HG03442 (cell line): ENCODE data around the gene RPS6KA2.
A peak's percentile ranks its signal among the peaks of the same experiment; 100 is the strongest.

Experiments
- ATAC-seq: cut with Tn5 transposase; IDR thresholded peaks from one replicate; pipeline ENCODE4 v1.9.1; 2021; ENCODE audit warnings: mild to moderate bottlenecking, moderate library complexity; ENCODE audit not compliant: unreplicated experiment

Gene RPS6KA2

DNA sequence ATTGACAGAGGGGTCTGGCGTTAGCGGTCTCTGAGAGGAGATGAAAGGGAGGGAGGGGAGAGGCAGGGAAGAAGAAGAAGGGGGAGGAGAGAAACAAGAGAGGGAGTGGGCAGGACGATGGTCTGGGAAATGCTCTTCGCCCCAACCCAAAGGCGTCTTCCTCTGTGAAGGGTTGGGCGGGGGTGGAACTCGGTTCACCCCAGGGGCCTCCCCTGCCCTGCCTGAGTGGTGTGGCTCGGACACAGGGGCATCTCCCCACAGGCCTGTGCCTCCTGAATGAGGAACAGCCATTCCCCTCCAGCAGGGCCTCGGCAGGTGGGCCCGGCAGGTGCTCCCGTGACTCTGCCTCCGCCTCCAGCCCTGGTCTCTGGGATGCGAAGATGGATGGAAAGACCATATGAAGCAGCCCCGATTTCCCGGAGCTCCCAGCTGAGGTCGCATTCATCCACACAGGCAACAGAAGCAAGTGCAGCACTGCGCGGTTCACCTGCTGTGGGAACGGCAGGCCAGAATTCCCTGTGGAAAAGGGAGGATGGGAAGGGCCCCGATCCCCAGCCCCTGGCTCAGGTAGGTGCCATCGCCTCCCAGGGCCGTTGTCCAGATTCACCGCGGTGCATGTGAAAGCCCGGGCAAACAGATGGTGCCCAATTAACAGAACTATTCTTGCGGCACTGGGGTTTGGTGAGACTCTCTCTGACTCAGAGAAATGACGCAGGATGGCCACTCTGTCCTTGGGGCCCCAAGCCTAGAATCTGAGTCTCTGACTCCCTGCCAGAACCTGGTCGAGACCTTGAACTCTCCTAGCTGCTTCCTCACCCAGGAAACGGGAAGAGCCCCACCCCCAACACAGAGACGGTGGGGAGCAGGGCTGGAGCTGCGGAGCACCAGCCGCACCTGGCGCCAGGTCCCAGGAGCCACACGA lies 29.4 kb upstream of the RPS6KA2 start:
- no peak for ATAC-seq

DNA sequence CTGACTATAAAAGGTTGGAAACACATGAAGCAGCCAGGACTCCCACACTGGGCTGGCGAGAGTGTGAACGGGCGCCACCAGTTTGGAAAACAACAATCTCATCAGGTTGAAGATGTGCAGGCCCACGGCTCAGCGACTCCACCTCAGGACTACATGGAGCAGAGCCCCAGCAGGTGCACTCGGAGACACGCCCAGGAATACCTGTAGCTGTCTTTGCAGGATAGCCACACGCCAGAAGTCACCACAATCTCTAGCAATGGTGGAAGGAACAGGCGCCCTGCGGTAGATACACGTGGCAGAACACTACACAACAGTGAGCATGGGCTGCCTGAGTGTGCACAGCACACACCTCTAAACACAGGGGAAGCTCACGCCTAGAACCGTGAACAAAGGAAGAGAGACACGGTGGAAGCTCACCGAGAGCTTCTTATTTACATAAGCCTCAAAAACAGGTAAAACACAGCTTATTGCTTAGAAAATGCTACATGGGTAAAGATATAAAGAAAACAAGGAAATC lies 28.7 kb upstream of the RPS6KA2 start:
- no peak for ATAC-seq

DNA sequence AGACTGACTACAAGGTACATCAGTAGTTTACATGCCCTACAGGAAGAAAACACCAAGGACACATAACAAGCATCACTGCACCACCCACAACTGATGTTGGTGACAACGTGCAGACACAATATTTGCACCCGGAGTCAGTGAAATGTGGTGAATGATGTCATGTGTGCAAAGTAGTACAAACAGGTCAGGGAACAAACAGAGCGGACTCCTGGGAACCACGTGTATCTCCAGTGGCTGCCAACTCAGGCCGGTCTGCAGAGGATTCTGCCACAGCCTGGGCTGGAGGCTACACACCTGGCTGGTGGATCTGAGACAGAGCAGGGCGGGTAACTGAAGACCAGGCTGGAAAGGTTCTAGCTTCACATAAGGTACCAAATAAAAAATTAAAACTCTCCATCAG lies 28.2 kb upstream of the RPS6KA2 start:
- ATAC-seq: no peak

DNA sequence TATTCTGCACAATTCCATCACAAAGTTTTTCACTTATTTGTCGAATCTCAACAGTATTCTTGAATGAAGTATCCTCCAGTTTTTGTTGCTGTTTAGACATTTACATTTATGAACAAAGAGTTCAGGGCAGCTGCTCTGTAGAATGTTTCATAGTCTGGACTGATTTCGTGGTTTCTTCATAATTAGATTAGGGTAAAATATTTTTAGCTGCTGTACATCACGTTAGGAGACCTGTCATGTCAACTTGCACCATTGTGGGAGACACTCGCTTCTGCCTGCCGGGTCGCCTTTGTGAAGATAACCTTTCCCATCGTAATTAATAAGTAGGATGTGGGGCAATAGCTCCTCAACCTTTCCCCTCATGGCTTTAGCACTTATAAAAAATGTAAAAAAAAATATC lies 27.5 kb upstream of the RPS6KA2 start:
- no peak for ATAC-seq

DNA sequence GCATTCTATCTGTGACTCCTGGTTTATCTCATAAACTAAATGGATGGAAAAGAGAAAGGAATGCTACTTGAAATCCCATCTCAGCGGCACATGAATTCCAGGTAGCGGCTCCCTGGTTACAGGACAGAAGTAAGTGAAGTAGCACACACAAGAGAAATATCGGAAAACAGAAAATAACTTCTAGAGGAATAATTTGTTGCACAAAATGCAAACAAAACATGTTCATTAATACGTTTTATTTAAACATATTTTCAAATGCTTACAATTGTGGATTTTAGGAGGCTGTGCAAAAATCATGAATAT lies 26.5 kb upstream of the RPS6KA2 start:
- ATAC-seq: no peak

DNA sequence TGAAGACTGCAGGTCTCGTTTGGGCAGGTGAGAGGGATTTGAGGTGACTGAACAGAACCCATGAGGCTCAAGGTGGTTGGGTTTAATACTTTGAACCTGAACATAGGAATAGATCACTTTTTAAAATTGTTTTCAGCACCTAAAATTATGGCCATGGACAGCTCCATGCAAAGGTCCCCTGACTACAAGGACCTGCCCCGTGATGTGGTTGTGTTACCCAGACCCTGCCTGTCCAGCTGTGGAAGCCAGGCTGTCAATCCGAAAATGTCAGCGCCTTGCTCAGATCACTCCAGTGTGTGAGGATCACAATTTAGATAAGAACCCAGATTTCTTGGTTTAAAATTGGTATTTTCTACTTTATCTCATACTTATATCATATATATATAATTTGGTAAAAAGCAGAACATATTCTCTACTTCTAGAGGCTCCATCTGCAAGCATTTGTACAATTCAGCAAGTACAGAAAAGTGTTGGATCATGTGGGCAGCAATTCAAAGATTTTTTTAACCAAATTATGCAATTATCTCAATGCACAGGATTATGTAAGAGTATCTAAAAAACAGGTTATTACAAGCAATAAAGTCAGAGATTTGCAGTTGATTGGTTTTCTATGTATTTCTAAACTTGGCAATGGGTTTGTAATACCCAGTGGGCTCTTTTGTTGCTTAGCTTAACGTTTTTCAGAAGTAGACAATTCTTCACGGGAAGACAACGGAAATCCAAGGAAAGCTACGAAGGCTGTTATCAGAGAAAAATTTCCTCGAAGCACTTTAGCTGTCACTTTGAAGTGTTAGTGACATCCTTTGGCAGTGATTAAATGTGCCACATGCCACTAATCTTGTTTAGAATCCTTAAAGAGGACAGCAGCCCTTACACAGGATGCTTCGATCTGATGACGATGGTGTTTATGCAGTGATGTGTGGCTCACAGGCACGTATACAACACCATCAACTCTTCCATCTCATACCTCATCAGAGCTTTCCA lies 24.1 kb upstream of the RPS6KA2 start:
- no peak for ATAC-seq

DNA sequence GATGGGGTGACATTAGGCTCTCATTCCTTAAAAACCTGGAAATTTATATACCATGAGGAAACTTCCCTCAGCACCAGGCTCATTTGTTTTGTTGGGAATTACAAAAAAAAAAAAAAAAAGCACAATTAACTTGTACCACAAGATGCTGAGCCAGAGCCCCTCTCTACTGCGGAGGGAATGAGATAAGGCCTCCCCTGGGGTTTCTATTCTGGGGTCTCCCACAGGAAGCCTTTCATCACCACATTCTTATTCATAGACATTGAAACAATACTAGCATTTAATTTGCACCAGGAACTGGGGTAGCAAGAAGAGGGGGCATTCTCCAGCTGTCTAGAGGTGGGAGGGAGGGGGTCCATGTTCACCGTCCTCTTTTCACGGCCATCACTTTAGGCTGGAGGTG lies 23.0 kb upstream of the RPS6KA2 start:
- ATAC-seq: no peak

DNA sequence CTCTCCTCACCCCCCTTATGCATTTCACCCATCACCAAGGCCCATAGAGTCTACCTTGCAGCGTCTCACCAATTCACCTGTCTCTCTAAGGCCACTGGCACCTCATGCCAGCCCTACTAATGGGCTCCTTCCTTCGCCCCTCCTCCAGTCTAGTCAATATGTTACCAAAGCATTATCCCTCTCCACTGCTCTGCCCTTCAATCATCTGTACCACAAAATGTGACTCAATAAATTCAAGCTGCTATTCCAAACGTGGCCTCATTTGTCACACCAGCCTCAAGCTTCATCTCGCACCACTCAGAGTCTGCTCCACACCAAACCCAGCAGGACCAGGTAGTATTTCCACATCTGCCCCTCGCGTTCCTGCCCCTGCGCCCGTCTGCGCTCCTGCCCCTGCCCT lies 21.8 kb upstream of the RPS6KA2 start:
- ATAC-seq: no peak

DNA sequence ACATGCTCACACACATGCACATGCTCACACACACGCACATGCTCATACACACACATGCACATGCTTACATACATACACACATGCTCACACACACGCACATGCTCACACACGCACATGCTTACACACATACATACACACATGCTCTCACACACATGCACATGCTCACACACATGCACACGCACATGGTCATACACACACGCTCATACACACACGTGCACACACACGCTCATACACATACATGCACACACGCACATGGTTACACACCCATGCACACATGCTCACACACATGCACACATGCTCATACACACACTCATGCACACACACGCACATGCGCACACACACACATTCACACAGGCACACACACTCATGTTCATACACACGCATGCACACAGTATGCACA lies 20.8 kb upstream of the RPS6KA2 start:
- no peak for ATAC-seq

DNA sequence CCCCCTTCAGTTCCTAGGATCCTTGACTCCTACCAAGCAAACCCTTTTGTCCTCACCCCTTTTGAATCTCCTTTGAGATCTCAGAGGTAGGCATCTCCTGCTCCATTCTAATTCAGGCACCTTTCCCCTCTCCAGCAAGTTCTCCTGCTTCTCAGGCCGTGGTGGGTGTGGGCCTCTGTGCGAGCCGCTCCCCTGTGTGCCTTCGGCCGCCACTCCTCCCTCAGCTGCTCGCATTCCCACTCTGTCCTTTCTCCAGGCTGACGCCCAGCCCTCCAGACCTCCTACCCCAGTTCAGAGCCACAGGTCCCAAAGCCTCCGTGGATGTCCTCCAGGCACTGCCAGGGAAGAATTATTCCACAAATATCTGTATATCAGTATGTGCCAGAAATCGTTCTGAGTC lies 19.7 kb upstream of the RPS6KA2 start:
- ATAC-seq: no peak

DNA sequence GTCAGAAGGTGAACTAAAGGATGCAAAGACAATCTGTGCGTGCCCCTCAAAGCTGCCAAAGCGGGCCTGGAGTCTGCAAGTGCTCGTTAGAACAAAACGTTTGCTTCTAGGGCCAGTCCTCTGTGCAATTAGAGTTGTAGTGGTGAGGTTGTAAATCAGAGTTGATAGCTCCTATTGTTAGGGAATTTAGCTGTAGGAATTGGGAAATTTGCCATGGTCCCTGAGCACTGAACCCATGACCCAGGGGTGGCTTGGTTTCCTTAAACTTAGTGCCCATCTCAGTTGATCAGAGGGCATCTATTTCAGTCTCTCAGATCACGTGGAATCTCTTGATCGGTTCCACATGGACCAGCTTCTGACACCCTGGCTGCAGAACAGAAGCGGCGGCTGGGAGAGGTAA lies 18.8 kb upstream of the RPS6KA2 start:
- ATAC-seq: no peak

DNA sequence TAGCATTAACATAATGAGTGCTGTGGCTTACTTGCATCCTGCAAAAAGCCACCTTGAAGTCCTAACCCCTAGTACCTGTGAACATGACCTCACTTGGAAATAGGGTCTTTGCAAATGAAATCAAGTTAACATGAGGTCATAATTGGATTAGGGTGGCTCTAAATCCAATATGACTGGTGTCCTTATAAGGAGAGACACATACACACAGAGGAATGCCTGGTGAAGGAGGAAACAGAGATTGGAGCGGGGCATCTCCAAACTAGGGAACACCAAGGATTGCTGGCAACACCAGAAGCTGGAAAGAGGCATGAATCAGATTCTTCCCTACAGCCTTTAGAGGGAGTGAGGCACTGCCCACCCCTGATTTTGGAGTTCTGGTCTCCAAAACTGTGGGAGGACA lies 17.6 kb upstream of the RPS6KA2 start:
- ATAC-seq: no peak

DNA sequence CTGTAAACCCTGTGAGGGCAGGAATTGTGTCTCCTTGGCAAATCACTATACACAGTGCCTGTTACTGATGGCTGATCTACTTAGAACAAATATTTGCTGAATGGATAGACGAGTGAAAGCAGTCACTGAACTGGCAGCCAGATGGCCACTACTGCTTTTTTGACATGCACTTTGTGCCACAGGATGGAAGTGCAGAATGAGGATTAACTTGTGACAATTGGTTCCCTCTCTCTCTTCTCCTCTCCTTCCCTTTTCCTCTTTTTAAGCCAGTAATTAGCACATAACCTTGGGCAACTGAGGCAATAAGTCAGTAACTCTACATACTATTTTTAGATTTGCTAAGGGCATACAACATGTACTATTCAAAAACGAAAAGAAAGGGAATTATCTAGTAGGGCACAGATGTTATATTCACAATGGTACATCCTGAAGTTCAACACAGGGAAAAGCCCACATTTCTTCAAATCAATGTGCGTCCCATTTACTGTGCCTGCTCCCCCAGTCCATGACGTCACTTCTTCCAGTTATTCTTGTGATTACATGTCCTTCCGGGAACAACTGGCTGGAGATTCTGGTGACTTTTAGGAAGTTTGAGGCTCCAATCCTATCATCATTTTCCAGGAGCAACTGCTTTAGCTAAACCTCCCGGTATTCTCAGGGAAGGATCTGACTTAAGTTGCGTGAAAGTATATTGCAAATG lies 17.0 kb upstream of the RPS6KA2 start:
- ATAC-seq: no peak

DNA sequence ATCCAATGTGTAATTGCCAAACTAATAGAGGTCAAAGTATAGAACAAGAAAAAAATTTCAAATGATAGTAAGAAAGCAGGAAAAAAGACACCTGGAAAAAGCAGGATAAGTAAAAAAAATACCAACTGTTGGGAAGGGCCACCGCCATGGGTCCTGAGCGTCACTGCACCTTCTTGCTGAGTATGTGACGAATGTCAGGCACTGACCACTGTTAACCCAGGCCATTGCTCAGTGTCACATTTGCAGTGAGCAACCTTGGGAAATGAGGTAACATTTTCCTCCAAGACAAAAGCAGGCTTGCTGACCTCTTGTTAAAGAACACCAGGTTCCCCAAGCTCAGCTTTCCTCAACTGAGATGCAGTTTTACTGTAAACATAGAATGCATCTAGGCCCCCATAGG lies 15.6 kb upstream of the RPS6KA2 start:
- no peak for ATAC-seq

DNA sequence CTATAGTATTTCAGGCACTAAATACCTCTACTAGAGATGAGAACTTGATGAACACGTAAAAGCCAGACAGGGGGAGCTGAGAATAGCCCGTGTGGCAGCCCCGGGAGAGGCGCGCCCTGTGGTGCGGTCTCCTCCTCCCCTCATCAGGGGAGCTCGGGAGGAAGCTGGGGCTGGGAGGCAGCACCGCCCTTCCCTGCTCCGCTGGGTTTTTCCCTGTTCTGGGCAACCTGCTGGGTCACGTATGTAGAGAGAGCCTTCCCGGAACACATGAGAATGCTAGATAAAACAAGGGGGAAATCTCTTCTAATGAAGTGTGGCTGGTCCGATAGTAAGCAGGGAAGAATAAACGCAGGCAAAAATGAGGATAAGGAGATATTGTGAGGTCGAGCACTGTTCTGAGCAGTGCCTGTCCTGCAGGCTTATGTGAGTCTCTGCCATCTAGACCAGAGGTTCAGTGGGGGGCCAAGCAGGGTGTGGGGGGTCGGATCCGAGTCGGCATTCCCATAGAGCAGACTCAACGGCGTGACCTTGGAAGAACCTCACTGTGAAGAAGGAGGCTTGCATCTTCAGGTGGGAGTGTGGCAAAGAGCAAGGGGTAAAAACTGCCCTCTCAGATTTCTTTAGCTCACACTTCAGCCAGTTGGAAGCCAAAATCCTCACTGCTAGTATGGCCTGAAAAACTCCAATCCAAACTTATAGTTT lies 13.4 kb upstream of the RPS6KA2 start:
- peak; percentile 63 for ATAC-seq

DNA sequence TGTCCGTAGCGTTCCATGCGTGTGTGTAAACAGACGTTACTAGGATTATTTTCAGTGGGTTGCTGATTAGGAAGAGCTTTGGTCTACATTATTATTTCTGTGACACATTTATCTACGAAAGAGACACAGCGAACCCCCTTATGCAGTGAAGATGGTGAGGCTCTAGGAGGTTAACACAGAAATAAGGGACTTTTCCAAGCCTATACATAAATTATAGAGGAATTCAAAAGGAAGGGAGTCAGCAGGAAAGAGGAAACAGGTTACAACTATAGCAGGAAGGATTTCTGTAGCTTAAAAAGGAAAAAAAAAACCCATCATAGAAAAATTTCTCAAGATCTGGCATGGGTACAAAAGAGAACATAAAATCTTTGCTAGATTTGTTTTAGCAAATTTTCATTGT lies 12.9 kb upstream of the RPS6KA2 start:
- no peak for ATAC-seq

DNA sequence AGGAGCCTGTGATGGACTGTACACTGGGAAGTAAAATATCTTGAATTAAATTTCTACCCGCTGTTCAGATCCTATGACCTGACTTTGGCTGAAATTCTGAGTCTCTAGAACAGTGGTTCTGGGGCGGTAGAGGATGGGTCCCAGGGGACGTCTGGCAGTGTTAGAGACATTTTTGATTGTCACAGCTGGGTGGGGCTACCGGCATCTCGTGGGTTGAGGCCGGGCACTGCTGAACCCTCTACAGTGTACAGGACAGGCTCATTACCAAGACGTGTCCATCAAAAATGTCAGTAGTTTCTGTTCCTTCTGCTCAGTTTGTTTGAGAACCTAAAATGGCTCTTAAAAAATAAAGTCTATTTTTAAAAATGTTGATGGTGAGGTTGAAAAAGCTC lies 11.5 kb upstream of the RPS6KA2 start:
- no peak for ATAC-seq

DNA sequence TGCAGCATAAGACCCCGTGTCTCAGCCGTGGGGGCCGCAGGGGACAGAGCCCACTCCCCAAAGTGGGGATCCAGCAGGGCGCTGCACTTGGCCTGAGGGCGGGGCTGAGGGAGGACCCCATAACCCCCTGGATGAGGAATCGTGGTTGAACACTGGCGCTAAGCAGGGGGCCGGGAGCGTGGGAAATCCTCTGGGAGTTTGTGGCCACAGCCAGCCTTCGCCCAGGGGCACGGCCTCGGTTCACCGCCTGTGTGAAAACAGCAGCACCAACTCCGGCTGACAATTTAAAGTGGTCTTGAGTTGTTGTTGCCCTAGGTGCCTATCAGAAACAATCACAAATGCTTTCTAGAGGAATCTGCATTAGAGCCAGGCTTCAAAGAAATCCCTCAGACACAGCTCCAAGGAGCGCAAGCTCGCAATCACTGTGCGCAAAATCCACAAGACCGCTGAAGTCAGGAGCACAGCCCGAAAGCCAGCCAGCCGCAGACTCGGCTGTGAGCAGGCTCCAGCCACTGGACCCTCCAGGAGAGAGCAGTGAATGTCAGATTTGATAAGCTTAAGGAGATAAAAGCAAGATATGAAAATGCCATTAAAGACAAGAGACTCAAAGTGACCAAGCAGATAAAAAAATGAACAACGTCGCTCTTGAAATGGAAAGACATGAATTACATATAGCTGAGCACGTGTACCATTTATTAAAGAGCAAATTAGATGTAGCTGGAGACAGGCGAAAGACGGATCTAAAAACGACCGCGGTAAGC lies 10.9 kb upstream of the RPS6KA2 start:
- ATAC-seq: no peak

DNA sequence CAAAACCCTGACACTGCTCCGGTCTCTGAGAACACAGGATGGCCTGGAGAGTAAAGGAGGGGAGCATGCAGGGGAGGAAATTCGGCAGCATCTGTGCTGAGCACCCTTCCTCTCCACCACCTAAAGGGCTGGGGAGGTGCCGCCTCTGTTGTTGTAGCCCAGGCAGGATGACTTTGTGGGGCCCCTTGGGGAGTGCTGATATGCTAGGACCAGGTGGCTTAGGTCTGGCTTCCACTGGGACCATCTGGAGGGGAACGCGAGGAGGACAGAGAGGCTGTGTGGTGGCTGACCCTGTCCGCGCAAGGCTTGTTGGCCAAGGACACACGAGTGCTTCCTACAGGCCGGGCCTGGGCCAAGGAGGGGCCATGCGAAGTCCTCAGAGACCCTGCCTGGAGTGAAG lies 9.9 kb upstream of the RPS6KA2 start:
- ATAC-seq: no peak
